Measurements from ENCODE around the gene GNA12.

- TF ChIP-seq CTCF (IDR thresholded peaks at IDR 0.05 in 8 of 11, conservative IDR thresholded peaks at IDR 0.05 in 3 of 11) (no peak), POLR2A (IDR thresholded peaks at IDR 0.05) (no peak), POLR2AphosphoS5 (IDR thresholded peaks at IDR 0.05) (no peak)
These were observed 67.7 kb downstream of the GNA12 start for GRCh38 chr7:2776401-2776800.

All from spleen (tissue), 7 donors.